Prostate gland (tissue), 2 donors: ENCODE measurements around the gene RINL. TPM values are rescaled to one million over a fixed set of nuclear protein-coding genes. Genes with fewer than 3 reads are reported as not detected.

Experiments used
- DNase-seq: peaks from one replicate; pipeline ENCODE4 v3.0.0-alpha.2; 2019; ENCODE audit warnings: low spot score
- H3K27ac ChIP-seq, 2 donors: fragments of 200-600 bp; sonication (generic); 2 replicates each; pipeline ENCODE4 v1.5.1; 2017 to 2019
- H3K27me3 ChIP-seq: fragments of 200-600 bp; sonication (generic); replicated peaks from 2 replicates; pipeline ENCODE4 v1.5.1; 2019; ENCODE audit not compliant: insufficient read depth
- H3K36me3 ChIP-seq, 2 donors: fragments of 200-600 bp; sonication (generic); 1 replicate in 1 of 2; 2 replicates in 1 of 2; pipeline versions ENCODE4 v1.5.1 to v1.8.1; 2017 to 2019
- H3K4me1 ChIP-seq: fragments of 200-600 bp; sonication (generic); replicated peaks from 2 replicates; pipeline ENCODE4 v1.5.1; 2019
- H3K4me3 ChIP-seq, 2 donors: fragments of 200-600 bp; sonication (generic); 2 replicates each; pipeline ENCODE4 v1.5.1; 2017 to 2019
- H3K9me3 ChIP-seq: fragments of 200-600 bp; sonication (generic); 2 replicates; pipeline ENCODE4 v1.5.1; 2017
- CTCF ChIP-seq, 4 experiments: fragments of 200-600 bp in 2 of 4; fragments of 450-650 bp in 2 of 4; sonication (generic) in 2 of 4; IDR thresholded peaks; 1 replicate in 3 of 4; 2 replicates in 1 of 4; pipeline ENCODE4 v1.5.1; 2016 to 2019; ENCODE audit warnings: antibody characterized with exemption in 4 of 4, mild to moderate bottlenecking in 2 of 4, moderate library complexity in 2 of 4
- POLR2A ChIP-seq: fragments of 450-650 bp; IDR thresholded peaks from one replicate; pipeline ENCODE4 v1.6.1; 2016; ENCODE audit warnings: antibody characterized with exemption, mild to moderate bottlenecking
- POLR2AphosphoS5 ChIP-seq: sonication (generic); formaldehyde crosslinking; IDR thresholded peaks from one replicate; pipeline ENCODE4 v1.6.1; 2017; ENCODE audit warnings: antibody characterized with exemption
- whole genome bisulfite sequencing: methylation state at CpG from one replicate; pipeline ENCODE4 v1.1.5; 2018; 5-methylcytosine and 5-hydroxymethylcytosine counted together
- intact Hi-C: fragments of 100-400 bp; cut with DNase I; formaldehyde crosslinking; loops from one replicate; pipeline ENCODE4 v1.14.2; 2022
- total RNA-seq, 2 donors: library from RNA; depleted of rRNA; stranded (reverse); fragments of >200 nt; gene quantifications; one replicate each; pipeline ENCODE4 v1.1.0, GENCODE V29; 2016

Gene RINL
- total RNA-seq, 2 donors from 2014 or later: 3.1 to 10.2 TPM

GRCh38 chr19:38900202-38900629, 22.1 kb upstream of the RINL start:
- peak overlapping the region; percentile 82 to 87 for H3K27ac ChIP-seq
- no peaks in the 10 kb centered on the region for H3K27me3 ChIP-seq
- peak overlapping the region; percentile 76 to 85 for H3K4me3 ChIP-seq
- no peak for TF ChIP-seq POLR2A
- TF ChIP-seq POLR2AphosphoS5: no peak
- TF ChIP-seq CTCF (IDR thresholded peaks at IDR 0.05): no peak
- no peaks in the 10 kb centered on the region for H3K9me3 ChIP-seq
- intact Hi-C loops: no loop called here
- H3K4me1 ChIP-seq: peaks cover 4% of the 10 kb centered on the region
- under 1% methylated on average over 8 of the region's 8 CpGs for WGBS
- H3K36me3 ChIP-seq: peaks cover 0 to 6% of the 10 kb centered on the region in 2 donors
- DNase-seq: no peak

GRCh38 chr19:38899447-38900201, 21.5 kb upstream of the RINL start, which contains the start of the genes NFKBIB and SIRT2:
TSS of gene NFKBIB (plus strand) at chr19:38899969. CDS start at chr19:38900033, 64 bp downstream.
TSS of gene SIRT2 (minus strand) at chr19:38899618. CDS start at chr19:38899521, 97 bp downstream.
- under 1% methylated on average over 53 of the region's 64 CpGs for WGBS
- H3K9me3 ChIP-seq: no peaks in the 10 kb centered on the region
- no peaks in the 10 kb centered on the region for H3K27me3 ChIP-seq
- peak within 1 kb of the TSS; percentile 84 to 87 for H3K27ac ChIP-seq
- H3K4me3 ChIP-seq: peak within 1 kb of the TSS; percentile 76 to 85
- peak; percentile 100 for DNase-seq
- H3K36me3 ChIP-seq: no peaks in the 10 kb centered on the region
- intact Hi-C loops: loop anchor here (5.0 kb wide), 1 partner anchor 47 kb away; no protein-coding TSS in a partner anchor
- peak; percentile 99 for TF ChIP-seq POLR2AphosphoS5
- no peak for TF ChIP-seq CTCF (IDR thresholded peaks at IDR 0.05)
- TF ChIP-seq POLR2A: peak; percentile 84
- peaks cover 4% of the 10 kb centered on the region for H3K4me1 ChIP-seq

GRCh38 chr19:38898788-38899446, 20.8 kb upstream of the RINL start:
- Histone ChIP-seq H3K4me3 (peak overlapping the region; percentile 76 to 84), H3K27me3 (no peaks in the 10 kb centered on the region), H3K9me3 (no peaks in the 10 kb centered on the region), H3K27ac (peak overlapping the region; percentile 84 to 87), H3K4me1 (peaks cover 4% of the 10 kb centered on the region), H3K36me3 (no peaks in the 10 kb centered on the region)
- WGBS: 3% methylated on average over 25 of the region's 25 CpGs
- DNase-seq: peak; percentile 13
- intact Hi-C loops: loop anchor here (5.0 kb wide), 1 partner anchor 47 kb away; no protein-coding TSS in a partner anchor
- TF ChIP-seq POLR2AphosphoS5 (no peak), POLR2A (no peak), CTCF (IDR thresholded peaks at IDR 0.05) (no peak)

- no peaks in the 10 kb centered on the region for H3K27me3 ChIP-seq
- H3K27ac ChIP-seq: no peak overlapping the region
- no peaks in the 10 kb centered on the region for H3K4me1 ChIP-seq
- TF ChIP-seq POLR2AphosphoS5 (no peak), CTCF (IDR thresholded peaks at IDR 0.05) (no peak)
- H3K36me3 ChIP-seq: no peaks in the 10 kb centered on the region
- intact Hi-C loops: loop anchor here (5.0 kb wide), 1 partner anchor 43 kb away; no protein-coding TSS in a partner anchor
- no peak for DNase-seq
- H3K4me3 ChIP-seq: no peak overlapping the region
- WGBS: 71% methylated on average over 9 of the region's 9 CpGs
- H3K9me3 ChIP-seq: no peaks in the 10 kb centered on the region
Observed at GRCh38 chr19:38894968-38895367, 16.9 kb upstream of the RINL start.
